Diencephalon (tissue), 1 donor: Measurements from ENCODE around the gene AHSG. TPM values are rescaled to one million over a fixed set of nuclear protein-coding genes. Genes with fewer than 3 reads are reported as not detected.

Experiments
- small RNA-seq: library from RNA; depleted of rRNA; stranded (forward); fragments of <200 nt; gene quantifications from one replicate; pipeline ENCODE3, GENCODE V24; 2014
- total RNA-seq: library from RNA; depleted of rRNA; stranded (reverse); fragments of >200 nt; gene quantifications from one replicate; pipeline ENCODE4 v1.2.3, GENCODE V29; 2014

Gene AHSG, protein sequence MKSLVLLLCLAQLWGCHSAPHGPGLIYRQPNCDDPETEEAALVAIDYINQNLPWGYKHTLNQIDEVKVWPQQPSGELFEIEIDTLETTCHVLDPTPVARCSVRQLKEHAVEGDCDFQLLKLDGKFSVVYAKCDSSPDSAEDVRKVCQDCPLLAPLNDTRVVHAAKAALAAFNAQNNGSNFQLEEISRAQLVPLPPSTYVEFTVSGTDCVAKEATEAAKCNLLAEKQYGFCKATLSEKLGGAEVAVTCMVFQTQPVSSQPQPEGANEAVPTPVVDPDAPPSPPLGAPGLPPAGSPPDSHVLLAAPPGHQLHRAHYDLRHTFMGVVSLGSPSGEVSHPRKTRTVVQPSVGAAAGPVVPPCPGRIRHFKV
- 0.23 TPM for total RNA-seq

DNA sequence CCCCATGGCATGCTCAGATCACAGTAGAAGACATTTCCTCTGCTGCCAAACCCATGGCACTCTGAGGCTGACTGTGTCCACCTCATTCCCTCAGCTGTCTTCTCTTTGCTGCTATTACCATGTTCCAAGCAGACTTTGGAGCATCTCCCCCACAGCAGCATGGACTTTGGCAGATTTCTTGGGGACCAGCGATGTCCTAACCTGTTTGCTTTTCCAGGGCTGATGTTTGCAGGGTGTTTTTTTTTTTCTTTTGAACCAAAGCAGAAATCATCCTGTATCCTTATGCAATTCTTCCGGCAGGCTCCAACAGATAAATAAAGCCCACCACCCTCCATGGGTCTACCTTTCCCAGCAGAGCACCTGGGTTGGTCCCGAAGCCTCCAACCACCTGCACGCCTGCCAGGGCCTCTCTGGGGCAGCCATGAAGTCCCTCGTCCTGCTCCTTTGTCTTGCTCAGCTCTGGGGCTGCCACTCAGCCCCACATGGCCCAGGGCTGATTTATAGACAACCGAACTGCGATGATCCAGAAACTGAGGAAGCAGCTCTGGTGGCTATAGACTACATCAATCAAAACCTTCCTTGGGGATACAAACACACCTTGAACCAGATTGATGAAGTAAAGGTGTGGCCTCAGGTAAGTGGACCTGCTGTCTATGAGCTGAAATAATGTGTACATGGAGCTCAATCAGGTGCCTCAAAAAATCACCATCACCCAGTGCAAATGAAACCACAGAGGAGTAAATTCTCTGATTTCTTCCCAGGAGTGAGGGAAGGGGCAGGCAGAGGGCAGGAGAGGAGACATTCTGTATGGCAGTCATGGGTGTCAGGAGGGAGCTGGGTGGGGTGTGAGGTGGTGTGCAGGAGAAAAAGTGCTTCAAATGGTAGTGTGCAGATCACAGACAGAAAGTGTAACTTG lies at the start of gene AHSG:
Gene AHSG (plus strand): TSS at position 340 of the 916 bp plus-strand sequence. CDS start 82 bp downstream, at position 422.

DNA sequence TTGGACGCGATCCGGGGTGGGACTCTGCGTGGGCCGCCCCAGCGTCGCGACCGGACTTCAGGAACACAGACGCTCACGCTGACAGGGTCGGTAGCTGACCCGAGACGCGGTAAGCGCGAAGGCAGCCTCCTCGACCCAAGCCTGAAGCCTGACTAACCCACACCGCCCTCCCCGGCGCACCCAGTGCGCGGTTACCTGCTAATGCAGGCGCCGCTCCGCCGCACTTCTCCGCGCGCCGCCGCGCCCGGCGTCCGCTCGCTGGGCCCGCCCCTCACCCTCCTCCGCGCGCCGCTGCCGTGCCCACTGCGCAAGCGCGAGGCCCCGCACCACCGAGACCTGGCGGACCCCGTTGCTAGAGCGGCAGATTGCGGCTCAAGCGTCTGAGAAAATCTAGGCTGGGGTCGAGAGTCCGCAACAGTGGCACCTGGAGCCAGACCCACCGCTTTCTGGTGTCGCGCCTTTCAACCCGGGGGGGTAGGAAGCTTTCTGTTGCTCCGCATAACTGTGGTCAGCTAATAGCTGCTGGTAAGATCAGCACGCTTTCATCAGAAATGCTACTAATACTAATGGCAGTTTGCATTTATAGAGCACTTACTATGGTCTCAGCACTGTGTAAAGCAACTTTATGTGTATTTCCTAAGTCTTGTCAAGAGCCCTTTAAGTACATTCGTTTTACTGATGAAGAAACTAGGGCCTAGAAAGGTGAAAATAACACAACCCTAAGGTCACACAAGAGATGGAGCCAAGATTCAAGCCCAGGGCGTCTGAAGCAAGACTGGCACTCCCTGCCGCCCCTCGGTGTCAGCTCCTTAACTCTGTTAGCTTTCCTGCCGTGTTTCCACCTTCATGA lies 45.6 kb upstream of the AHSG start, which contains the start of gene TBCCD1:
Gene TBCCD1 (minus strand): TSS at position 268 of the 850 bp plus-strand sequence. CDS start 3,010 bp downstream, outside the sequence.

DNA sequence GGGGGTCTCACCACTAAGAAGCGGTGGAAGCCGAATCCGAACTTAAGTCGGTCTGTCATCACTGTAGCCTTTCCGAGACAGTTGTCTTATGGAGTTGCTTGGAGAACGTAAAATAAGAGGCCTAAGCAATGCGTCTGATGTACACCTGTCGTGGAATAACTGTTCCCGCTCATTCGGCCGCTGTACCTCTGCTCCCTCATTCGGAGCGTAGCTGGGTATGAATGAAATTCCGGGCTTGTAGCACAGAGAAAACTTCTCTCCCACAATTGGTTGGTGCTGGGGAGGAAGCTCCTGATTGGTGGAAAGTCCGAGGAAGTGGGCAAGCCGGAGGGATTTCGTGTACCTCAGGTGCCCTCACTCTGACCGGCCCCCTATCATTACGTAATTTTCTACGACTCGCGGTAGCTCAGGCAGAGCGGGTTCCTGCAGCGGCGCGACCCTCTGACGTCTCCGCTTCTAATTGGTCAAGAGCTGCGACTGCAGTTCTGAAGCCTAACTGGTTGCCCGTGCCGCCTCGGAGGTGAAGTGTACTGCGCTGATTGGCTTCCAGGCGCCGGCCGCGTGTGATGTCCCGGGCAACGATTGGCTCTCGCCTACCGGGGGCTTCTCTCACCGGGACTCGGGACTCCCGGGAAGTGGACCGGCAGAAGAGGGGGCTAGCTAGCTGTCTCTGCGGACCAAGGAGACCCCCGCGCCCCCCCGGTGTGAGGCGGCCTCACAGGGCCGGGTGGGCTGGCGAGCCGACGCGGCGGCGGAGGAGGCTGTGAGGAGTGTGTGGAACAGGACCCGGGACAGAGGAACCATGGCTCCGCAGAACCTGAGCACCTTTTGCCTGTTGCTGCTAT lies 42.5 kb upstream of the AHSG start, which contains the start of gene DNAJB11:
Gene DNAJB11 (plus strand): TSS at position 625 of the 845 bp plus-strand sequence. CDS start 178 bp downstream, at position 803.

DNA sequence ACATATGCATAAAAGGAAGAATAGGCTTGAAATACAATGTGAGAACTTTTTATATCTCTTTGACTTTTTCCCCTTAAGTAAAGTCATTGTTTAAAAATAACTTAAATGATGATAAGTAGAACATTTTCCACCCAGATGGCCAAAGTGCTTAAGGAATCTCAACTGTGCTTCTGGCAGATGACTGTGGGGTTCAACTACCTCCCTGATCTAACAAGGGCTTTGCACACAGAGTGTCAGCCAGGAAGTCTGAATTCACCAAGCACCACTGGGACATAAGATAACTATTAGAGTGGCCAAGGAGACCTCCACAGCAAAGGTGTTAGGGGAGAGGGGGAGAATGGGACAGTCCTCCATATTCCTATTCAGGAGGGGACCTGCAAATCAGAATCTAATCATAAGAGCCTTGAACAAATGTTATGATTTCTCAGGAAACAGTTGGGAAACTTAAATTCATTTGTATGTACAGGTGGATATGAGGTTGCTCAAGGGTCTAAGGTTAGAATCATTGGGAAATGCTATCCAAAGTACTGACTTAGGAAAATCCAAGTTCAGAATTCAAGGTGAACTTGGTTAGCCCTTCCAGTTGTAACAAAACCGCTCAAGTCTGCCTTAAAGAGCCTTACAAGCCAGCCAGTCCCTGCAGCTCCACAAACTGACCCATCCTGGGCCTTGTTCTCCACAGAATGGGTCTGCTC lies 27.1 kb downstream of the AHSG start, which contains the start of gene FETUB:
Gene FETUB (plus strand): TSS at position 622 of the 695 bp plus-strand sequence. CDS start 62 bp downstream, at position 684.

DNA sequence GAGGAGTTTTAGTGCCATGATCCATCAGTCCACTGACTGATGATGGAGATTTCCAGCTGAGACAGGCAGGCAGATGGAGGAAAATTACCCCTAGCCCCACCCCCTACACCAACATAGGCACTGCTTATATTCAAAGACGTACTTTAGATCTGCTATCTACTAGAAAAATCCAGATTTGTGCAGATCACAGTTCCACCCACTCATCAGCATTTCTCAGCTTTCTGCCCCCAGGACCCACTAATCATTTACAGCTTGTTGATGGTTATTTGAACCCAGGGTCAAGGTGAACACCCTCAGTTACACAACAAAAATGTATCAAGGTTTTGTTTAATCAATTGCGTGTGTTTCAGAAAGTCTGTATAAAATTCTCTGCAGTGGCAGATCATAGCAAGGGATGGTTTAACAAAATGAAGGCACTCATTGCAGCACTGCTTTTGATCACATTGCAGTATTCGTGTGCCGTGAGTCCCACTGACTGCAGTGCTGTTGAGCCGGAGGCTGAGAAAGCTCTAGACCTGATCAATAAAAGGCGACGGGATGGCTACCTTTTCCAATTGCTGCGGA lies 52.8 kb downstream of the AHSG start, which contains the start of gene HRG:
Gene HRG (plus strand): TSS at position 390 of the 564 bp plus-strand sequence. CDS start 18 bp downstream, at position 408.

Small RNA genes lying within 50 kb of the gene (small RNA-seq; reads per million reads assigned to genes)
- not detected for gene RF00017

Other genes with a start within 250 kb of the AHSG start
- 2.1 TPM for gene CRYGS, start 68.7 kb upstream of the AHSG start, total RNA-seq
- 23.8 TPM for gene TBCCD1, start 45.7 kb upstream of the AHSG start, total RNA-seq
- 40.8 TPM for gene DNAJB11, start 42.3 kb upstream of the AHSG start, total RNA-seq
- gene FETUB, start 27.3 kb downstream of the AHSG start, total RNA-seq, result not detected
- not detected for gene HRG, start 53.0 kb downstream of the AHSG start, total RNA-seq
- gene KNG1, start 104.3 kb downstream of the AHSG start, total RNA-seq, result not detected
- 877 TPM for gene EIF4A2, start 170.5 kb downstream of the AHSG start, total RNA-seq
- 21.7 TPM for gene RFC4, start 193.4 kb downstream of the AHSG start, total RNA-seq
- gene ADIPOQ, start 229.7 kb downstream of the AHSG start, total RNA-seq, result not detected